KBM-7 (cell line): Measurements from ENCODE around the gene LUZP1.

ENCODE experiments used
- DNase-seq: peaks from one replicate; pipeline ENCODE4 v3.0.0-alpha.2; 2015
- in situ Hi-C: fragments of 300-500 bp; cut with MboI; formaldehyde crosslinking; loops from 2 replicates; pipeline ENCODE4 v1.14.3; 2020; ENCODE audit warnings: low sequenced_read_pairs, low pct_unique_long_range_greater_than_20kb, mixed read lengths

LUZP1 gene

DNA sequence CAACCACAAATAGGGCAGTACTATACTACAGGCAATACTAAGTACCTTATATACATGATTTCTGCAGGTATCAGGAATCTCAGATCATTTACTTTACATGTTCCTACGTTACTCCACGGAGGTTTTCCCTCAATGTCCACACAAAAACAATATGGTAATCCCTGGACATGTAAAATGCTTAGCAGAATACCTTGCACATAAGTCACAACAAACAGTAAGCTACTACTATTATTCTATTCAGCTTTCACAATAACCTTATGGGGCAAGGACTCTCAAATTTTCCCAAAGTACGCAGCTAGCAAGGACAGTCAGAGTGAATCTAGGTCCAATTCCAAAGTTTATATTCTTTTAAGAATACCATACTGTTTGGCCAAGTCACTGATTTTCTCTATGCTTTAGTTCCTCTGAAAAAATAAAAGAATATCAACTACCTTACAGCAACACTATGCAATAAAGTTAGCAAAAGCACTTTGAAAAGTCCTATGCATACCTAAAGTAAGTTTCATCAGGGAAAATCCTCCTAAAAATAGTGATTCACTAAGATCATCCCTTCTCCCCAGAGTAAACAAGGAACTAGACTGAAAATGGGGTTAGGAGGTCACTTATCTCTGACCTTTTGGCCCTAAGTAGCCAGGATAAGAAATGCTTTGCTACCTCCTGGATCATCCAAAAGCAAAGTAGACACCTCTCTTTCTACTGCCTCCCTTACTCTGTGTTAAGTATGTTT is 67.4 kb downstream of the LUZP1 start:
- in situ Hi-C loops = no loop called here

DNA sequence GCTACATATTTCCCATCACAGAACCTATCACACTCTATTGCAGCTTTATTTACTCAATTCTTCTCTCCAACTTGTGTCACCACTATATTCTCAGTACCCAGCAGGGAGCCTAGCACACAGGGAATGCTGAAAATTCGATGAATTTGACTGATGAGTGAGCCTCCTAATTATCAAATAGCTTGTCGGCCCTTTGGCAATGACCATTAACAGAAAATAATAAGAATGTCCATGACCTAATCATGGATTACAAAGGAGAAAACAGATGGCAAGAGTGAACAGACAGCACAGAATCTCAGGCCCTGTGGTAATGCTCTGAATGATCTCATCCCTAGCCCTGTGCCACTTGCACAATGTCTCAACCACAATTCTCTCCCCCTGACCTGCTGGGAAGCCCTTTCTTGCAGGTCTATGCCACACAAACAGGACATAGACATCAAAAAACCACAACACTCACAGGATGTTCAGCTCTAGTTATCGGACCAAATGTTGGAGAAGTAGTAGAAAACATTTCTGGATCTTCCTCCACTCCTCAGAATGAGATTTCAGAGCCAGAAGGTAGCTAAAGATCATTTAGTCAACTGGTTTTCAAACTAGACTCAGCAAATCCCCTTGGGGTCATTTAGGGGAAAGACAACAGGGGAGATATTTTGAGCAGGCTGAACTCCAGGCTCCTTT is 68.4 kb downstream of the LUZP1 start:
- in situ Hi-C loops = no loop called here
- DNase-seq = peak; percentile 92

More for the DNA sequence above, 67.4 kb downstream of the LUZP1 start:
- no peak for DNase-seq

DNA sequence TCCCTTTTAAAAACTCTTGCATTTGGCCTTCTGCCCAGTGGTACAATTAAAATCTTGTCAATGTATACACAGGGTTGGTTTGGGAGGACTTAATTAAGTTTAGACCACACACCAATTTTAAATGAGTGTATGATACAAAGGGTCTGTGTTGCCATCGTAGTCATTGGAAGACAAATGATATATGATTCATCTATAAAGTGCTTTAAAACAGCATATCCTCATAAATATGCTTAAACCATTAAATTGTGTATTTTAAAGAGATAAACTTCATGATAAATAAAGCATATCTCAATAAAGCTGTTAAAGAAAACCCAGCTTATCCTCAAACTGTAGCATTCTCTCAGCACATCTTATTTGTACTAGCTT is 69.5 kb downstream of the LUZP1 start:
- in situ Hi-C loops = loop anchor here (10.0 kb wide), 2 partner anchors 86 to 124 kb away; partner anchors contain the start of gene LACTBL1
- DNase-seq = no peak

DNA sequence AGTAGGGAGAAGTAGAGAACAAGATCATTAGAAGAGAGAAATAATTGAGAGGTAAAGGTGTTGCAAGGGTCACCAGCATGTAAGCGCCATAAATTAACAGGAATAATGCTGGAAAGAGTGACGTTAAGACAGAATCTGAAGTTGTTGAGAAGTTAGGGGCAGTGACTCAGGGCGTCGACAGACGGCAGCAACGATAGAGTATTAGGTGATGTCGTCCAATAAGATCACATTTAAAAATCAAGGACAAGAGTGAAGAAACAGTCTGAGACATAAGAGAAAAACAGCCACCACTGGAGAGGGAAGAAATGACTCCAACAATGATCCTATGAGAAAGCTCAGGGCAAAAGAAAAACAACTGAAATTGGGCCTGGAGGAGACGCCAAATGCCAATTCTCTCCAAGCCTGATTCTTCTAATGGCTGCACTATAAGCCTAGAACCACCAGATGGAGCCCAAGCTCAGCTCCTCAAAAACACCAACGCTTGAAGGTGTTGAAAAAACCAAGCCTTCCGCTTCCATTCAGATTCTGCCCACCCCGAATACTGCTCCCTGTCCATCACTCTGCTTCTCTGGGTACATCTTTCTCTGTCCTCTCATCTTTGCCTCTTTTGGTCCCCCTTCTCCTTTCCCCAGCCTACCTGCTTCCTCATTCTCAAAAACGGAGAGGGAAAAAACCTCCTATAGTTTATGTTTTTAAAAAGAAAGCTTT is 70.0 kb downstream of the LUZP1 start:
- in situ Hi-C loops = loop anchor here (10.0 kb wide), 2 partner anchors 86 to 124 kb away; partner anchors contain the start of gene LACTBL1
- DNase-seq = peak; percentile 80

DNA sequence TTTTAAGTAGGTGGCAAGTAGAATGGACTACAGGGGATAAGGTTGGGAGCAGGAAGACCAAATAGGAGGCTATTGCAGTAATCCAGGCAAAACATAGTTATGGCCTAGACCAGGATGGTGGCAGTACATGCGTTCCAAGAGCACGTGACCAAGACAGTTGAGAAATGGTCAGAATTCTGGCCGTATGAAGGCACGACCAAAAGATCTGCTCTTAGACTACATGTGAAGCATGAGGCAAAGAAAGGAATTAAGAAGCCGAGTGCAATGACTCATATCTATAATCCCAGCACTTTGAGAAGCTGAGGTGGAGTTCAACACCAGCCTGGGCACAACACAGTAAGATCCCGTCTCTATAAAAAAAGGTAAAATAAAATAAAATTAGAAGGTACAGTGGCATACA is 71.3 kb downstream of the LUZP1 start:
- in situ Hi-C loops = loop anchor here (10.0 kb wide), 2 partner anchors 87 to 123 kb away; partner anchors contain the start of gene LACTBL1
- DNase-seq = no peak

DNA sequence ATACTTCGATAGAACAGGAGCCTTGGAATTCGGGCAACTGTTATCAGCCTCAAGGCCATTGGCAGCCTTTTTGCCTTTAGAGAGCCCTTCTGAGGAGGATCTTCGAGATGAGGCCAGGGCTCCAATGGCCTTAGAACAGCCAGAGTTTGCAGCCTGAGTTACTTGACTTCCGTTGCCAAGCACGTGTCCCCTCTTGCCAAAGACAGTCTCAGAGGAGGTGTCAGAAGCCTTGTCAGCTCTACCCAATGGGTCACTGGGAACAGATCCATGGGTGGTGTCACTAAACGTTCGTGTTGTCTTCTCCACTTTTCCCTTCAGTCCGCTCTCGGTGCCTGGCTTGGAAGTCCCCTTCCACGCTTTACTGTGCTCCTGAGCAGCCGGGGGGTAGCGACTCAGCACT is 76.2 kb downstream of the LUZP1 start:
- in situ Hi-C loops = loop anchor here (10.0 kb wide), 2 partner anchors 92 to 118 kb away; partner anchors contain the start of gene LACTBL1

DNA sequence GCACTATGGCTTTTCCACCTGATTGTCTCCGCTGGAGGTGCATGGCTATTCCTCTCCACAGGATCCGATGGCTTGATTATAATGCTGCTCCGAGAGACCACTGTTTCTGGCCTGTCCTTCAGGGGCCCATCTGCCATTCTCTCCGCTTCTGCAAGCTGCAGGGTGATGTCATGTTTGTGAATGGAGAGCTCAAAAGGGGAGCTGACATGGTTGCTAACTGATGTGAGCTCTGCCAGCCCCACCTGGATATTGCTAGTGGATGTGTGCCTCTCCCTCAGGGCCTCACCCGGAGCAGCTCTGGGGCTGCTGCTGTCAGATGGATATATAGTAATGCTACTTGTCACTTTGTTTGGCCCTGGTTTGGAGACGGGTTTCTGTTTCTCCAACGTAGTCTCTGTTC is 77.1 kb downstream of the LUZP1 start:
- in situ Hi-C loops = loop anchor here (10.0 kb wide), 2 partner anchors 93 to 117 kb away; partner anchors contain the start of gene LACTBL1
- DNase-seq = no peak

More for the DNA sequence above, 76.2 kb downstream of the LUZP1 start:
- DNase-seq = no peak

DNA sequence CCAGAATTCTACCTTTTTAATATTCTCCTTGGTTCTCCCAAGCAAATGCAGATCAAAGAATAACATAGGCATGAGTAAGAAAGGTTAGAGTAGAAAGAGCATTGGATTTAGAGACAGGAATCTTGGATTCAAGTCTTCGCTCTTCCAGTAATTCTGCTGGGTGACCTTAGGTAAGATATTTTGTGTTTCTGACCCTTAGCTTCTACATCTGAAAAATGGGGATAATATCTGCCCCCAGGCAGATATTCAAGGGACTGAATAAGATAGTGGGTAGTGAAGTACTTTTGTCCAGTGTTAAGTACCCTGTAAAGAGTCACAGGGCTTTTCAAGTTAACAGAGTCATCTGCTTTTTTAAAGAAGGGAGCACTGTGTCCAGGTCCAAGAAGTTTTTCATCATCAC is 78.6 kb downstream of the LUZP1 start:
- no peak for DNase-seq
- in situ Hi-C loops = loop anchor here (10.0 kb wide), 2 partner anchors 95 to 115 kb away; partner anchors contain the start of gene LACTBL1

DNA sequence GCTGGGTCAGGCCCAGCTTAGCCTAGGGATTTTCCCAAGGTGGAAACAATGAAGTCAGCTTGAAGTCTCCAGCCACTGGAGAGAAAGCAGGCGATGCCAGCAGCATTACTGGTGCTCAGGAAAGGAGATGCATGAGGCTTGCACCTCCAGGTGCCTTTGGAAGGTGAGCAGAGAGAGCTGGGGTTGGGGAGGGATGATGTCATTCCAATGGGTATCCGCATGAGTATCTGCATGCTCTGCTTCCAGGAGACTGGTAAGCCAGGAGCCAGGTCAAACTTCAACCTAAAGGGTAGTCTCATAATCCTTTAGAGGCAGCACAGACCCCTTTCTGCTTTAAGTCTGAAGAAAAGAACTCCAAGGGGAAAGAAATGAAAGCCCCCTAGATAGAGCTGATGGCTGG is 80.6 kb downstream of the LUZP1 start:
- DNase-seq = no peak
- in situ Hi-C loops = no loop called here

DNA sequence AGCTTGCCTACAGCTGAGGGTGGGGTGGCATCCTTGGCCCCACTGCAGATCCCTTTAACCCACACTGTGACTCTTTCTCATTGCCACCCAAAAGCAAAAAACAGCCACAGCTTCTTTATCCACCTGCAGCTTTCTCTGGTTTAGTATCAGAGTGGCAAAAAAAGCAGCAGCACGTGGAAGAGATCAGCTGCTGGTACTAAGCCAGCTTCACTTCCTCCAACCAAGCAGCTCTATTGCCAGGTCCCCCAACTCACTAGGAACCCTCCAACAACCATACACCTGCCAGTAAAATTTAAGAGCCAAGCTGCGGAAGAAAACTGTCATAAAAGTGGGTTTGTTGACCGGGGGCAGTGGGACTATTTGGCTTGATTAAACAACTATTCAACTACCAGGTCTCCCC is 83.0 kb downstream of the LUZP1 start:
- in situ Hi-C loops = no loop called here
- no peak for DNase-seq

DNA sequence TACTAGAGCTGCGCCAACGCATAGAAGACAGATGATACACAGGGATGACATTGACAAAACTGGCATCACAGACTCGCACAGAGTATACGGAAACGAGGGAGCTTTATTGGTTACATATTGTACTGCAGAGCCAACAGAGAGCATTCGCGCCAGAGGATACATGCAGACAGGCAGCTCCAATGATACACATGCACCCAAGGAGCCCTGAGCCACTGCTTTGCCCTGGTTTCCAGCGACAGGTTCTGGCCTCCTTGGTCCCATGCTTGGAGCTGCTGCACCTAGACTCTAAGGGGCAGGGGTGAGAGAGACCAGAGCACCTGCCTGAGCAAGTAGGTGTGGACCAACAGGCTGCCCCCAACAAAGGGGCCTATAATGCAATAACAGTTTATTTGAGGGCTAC is 83.8 kb downstream of the LUZP1 start:
- no peak for DNase-seq
- in situ Hi-C loops = no loop called here

DNA sequence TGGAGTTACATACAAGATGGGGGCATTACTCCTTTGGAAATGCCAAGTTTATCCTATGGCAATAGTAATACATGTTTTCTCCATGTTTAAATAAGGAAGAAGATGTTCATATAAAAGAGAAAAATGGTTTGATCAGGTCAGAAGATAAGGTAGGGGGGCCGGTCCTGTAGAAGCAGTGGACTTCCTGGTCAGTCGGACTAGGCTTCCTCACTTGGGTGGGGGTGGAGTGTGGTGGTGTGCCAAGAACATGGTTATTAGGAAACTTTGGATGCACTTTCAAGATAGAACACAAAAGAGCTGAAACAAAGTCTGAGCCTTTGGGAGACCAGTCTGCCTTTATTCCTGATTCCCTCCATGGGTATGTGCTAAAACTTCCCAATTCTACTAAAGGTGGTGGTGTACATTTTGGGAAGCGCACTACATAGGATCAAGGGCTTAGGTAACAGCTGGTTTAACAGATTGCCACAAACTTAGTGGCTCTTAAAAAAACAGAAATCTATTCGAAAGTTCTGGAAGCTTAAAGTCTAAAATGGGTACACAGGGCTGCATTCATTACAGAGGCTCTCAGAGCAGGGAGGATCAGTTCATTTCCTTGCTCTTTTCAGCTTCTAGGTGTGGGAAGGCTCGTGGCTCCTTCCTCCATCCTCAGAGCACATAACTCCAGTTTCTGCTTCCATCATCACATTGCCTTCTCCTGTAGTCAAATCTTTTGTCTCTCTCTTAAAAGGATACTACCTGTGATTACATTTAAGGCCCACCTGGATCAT is 84.8 kb downstream of the LUZP1 start:
- in situ Hi-C loops = no loop called here

DNA sequence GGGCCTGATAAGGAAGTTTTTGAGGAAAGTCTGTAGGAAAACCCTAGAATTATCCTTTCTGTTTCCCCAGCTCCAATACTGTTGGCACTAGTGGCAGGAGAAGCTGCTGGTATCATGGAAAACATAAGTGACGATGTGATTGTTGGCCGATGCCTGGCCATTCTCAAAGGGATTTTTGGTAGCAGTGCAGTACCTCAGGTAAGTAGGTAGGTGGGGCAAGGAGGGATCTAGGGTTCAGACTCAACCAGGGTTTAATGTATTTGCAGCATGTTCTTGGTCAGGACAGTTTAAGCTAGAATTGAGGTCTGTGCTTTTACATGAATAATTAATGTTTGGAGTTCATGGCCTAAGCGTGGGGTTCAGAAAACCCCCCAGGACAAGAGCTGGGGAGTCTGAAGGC is 87.3 kb downstream of the LUZP1 start:
- DNase-seq = no peak

More for the DNA sequence above, 84.8 kb downstream of the LUZP1 start:
- no peak for DNase-seq

DNA sequence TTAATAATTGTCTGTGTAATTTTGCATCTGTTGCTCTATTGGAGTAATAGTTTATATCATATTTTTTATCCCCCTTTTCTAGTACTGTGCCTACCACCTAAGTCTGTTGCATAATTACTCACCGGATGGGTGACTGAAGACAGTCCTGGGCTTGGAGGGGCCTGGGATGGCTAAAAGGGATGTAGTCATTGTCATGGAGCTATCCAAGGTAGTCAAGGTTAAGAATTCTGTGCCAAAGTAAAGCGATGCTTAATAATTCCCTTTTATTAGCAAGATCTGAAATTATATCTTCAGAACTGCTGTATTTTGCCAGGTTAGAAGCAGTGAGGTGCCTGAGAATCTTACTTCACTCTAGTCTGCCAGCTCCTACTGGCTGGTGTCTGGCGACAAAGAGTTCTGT is 87.8 kb downstream of the LUZP1 start:
- no peak for DNase-seq
- in situ Hi-C loops = no loop called here

More for the DNA sequence above, 87.3 kb downstream of the LUZP1 start:
- in situ Hi-C loops = no loop called here

DNA sequence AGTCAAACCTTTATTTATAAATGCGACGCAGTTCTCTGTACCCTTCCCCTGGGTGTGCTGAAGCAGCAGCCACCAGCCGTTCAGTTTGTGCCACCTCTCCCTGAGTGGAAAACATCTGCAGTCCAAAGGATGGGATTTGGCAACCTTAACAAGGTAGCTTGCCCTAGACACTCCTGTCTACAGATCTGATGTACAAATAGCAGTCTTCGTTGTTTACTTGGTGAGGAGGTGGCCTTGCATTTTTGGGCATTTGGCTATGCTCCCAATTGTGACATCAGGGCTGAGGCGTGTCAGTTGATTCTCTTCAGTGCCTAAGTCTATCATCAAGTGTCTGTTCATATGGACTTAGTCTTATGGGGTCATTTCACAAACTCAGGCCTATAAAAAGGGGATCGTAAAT is 89.6 kb downstream of the LUZP1 start:
- DNase-seq = no peak
- in situ Hi-C loops = no loop called here

DNA sequence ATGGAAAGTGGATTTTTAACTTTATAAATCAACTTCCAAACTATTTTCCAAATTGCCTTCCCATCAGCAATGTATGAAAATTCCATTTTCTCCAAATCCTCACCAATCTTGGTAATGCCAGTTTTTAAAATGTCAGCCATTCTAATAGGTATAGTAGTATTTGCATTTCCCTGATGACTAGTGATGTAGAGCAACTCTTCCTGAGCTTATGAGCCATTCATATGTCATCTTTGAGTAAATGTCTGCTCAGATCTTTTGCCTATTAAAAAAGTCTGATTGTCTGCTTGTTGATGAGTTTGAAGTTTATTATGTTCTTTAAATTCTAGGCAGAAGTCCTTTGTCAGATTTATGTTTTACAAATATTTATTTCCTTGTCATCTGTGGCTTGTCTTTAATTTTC is 94.6 kb downstream of the LUZP1 start:
- in situ Hi-C loops = no loop called here
- DNase-seq = no peak

DNA sequence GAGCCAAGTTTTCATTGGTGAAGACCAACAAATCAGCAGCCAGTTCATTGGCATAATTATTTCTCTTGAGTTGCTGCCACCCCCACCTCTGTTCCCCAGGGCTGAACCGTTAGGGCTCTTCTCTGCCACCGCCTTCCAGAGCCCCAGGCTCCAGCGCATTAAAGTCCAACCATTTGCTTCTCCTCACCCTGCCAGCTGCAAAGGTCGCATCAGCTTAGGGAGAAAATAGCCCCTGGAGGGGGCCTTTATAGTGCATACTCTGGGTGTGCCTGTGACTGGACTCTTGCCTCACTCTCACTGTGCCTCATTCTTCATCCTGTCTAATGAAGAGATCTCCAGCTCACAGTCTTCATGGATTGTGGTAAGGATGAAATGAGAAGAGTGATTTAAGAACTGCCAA is 99.0 kb downstream of the LUZP1 start:
- in situ Hi-C loops = no loop called here
- no peak for DNase-seq

DNA sequence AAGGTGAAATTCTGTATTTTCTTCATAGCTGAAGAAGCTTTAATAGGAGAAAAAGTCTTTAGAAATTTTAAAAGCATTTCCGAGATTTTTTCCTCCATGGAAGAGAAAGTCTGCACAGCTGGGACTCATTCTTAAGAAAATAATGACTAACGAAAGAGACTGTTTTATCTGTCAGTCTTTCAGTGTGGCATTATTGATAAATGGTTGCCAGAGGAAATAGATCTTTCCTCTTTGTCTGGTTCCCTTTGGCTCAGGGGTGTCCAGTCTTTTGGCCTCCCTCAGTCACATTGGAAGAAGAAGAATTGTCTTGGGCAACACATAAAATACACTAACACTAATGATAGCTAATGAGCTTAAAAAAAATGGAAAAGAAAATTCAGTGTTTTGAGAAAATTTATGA is 99.5 kb downstream of the LUZP1 start:
- in situ Hi-C loops = no loop called here
- DNase-seq = no peak

DNA sequence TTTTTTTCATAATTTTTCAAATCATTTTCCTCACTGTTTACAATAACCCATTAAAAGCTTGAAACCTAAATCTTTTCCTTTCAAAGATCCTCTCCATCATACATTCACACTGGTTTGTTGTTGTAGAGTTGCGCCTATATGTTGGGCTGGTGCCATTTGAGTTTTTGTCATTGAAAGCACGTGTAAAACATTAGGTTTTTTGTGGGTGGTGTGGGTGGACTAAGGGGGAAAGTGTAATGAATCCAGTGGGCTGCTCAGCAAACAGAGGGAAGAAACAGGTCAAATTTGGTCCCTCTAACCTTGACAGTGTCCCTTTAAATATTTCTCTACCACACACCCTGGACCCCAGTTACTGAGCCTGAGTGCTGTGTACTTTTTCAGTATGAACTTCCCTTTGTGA is 102.6 kb downstream of the LUZP1 start:
- in situ Hi-C loops = no loop called here
- no peak for DNase-seq
